DOHH2 (cell line): ENCODE results near the gene CDC5L.

Source experiments
- H3F3A ChIP-seq: fragments of 200-600 bp; sonication (generic), shearing (Covaris generic); 2 replicates; pipeline ENCODE4 v1.6.0; 2016; ENCODE audit warnings: antibody characterized with exemption, mild to moderate bottlenecking; ENCODE audit not compliant: control insufficient read depth, insufficient read depth
- H3K27ac ChIP-seq: fragments of 200-600 bp; sonication (generic); 2 replicates; pipeline ENCODE4 v1.5.1; 2014; ENCODE audit warnings: low read depth, mild to moderate bottlenecking, low read length, moderate library complexity
- H3K27me3 ChIP-seq: fragments of 200-600 bp; sonication (generic); 2 replicates; pipeline ENCODE4 v1.6.1; 2014; ENCODE audit warnings: mild to moderate bottlenecking, low read length, mixed read lengths; ENCODE audit not compliant: control insufficient read depth
- H3K36me3 ChIP-seq: fragments of 200-600 bp; sonication (generic); 2 replicates; pipeline ENCODE4 v1.6.1; 2014; ENCODE audit warnings: mild to moderate bottlenecking, low read length, moderate library complexity, mixed read lengths; ENCODE audit not compliant: control insufficient read depth
- H3K4me1 ChIP-seq: fragments of 200-600 bp; sonication (generic); 2 replicates; pipeline ENCODE4 v1.6.1; 2014; ENCODE audit warnings: mild to moderate bottlenecking, low read length, mixed read lengths; ENCODE audit not compliant: control insufficient read depth
- H3K4me2 ChIP-seq: fragments of 200-600 bp; sonication (generic); 2 replicates; pipeline ENCODE4 v1.6.0; 2014; ENCODE audit warnings: mild to moderate bottlenecking, low read length, moderate library complexity
- H3K4me3 ChIP-seq: fragments of 200-600 bp; sonication (generic); 2 replicates; pipeline ENCODE4 v1.5.1; 2014; ENCODE audit warnings: mild to moderate bottlenecking, low read length, mixed read lengths
- H3K79me2 ChIP-seq: fragments of 200-600 bp; sonication (generic); 2 replicates; pipeline ENCODE4 v1.6.1; 2014; ENCODE audit warnings: mild to moderate bottlenecking, low read length, mixed read lengths; ENCODE audit not compliant: control insufficient read depth
- H3K9me2 ChIP-seq: fragments of 200-600 bp; sonication (generic); replicated peaks from 2 replicates; pipeline ENCODE4 v1.6.1; 2014; ENCODE audit warnings: mild to moderate bottlenecking, low read length, mixed read lengths; ENCODE audit not compliant: control insufficient read depth
- H3K9me3 ChIP-seq: fragments of 200-600 bp; sonication (generic); 2 replicates; pipeline ENCODE4 v1.6.1; 2014; ENCODE audit warnings: antibody characterized with exemption, low read length, mixed read lengths; ENCODE audit not compliant: control insufficient read depth, insufficient read depth
- H4K20me1 ChIP-seq: fragments of 200-600 bp; sonication (generic); 2 replicates; pipeline ENCODE4 v1.6.0; 2014; ENCODE audit warnings: low read depth, mild to moderate bottlenecking, antibody characterized with exemption, low read length, moderate library complexity; ENCODE audit not compliant: control insufficient read depth, insufficient read depth
- CTCF ChIP-seq: fragments of 200-600 bp; sonication (generic); IDR thresholded peaks from one replicate; pipeline ENCODE4 v1.5.1; 2014; ENCODE audit warnings: antibody characterized with exemption, mild to moderate bottlenecking, low read depth, low read length; ENCODE audit not compliant: poor library complexity, severe bottlenecking
- EZH2phosphoT487 ChIP-seq: fragments of 200-600 bp; sonication (generic); IDR thresholded peaks from 2 replicates; pipeline ENCODE4 v1.6.1; 2017; ENCODE audit warnings: borderline replicate concordance, mild to moderate bottlenecking, antibody characterized with exemption, low read length, moderate library complexity, mixed read lengths

Gene CDC5L

GRCh38 chr6:44475779-44476434 lies 88.4 kb downstream of the CDC5L start:
- H3K36me3 ChIP-seq: no peaks in the 10 kb centered on the region
- no peaks in the 10 kb centered on the region for H3K9me3 ChIP-seq
- H3K27ac ChIP-seq: no peak overlapping the region
- TF ChIP-seq EZH2phosphoT487 (no peak), CTCF (peak; percentile 90)
- H3K4me2 ChIP-seq: no peak overlapping the region; the same call in 1 of the 2 replicates
- H3F3A ChIP-seq: no peaks in the 10 kb centered on the region
- no peaks in the 10 kb centered on the region for H3K79me2 ChIP-seq
- H3K4me1 ChIP-seq: no peaks in the 10 kb centered on the region
- H4K20me1 ChIP-seq: no peaks in the 10 kb centered on the region
- H3K27me3 ChIP-seq: peaks cover 10% of the 10 kb centered on the region; the same call in 1 of the 2 replicates
- no peaks in the 10 kb centered on the region for H3K9me2 ChIP-seq
- H3K4me3 ChIP-seq: no peak overlapping the region

GRCh38 chr6:44476849-44477248 lies 89.3 kb downstream of the CDC5L start:
- no peaks in the 10 kb centered on the region for H3K9me3 ChIP-seq
- no peak overlapping the region for H3K27ac ChIP-seq
- H3K4me3 ChIP-seq: no peak overlapping the region
- H3K36me3 ChIP-seq: no peaks in the 10 kb centered on the region
- H4K20me1 ChIP-seq: no peaks in the 10 kb centered on the region
- no peak for TF ChIP-seq CTCF
- no peak for TF ChIP-seq EZH2phosphoT487
- H3K27me3 ChIP-seq: peaks cover 9% of the 10 kb centered on the region; the same call in 1 of the 2 replicates
- H3K9me2 ChIP-seq: no peaks in the 10 kb centered on the region
- no peak overlapping the region for H3K4me2 ChIP-seq
- H3F3A ChIP-seq: no peaks in the 10 kb centered on the region
- no peaks in the 10 kb centered on the region for H3K79me2 ChIP-seq
- H3K4me1 ChIP-seq: no peaks in the 10 kb centered on the region

- H4K20me1 ChIP-seq: no peaks in the 10 kb centered on the region
- H3K4me1 ChIP-seq: no peaks in the 10 kb centered on the region
- no peaks in the 10 kb centered on the region for H3K79me2 ChIP-seq
- peaks cover 9% of the 10 kb centered on the region; the same call in 1 of the 2 replicates for H3K27me3 ChIP-seq
- H3K9me2 ChIP-seq: no peaks in the 10 kb centered on the region
- H3F3A ChIP-seq: no peaks in the 10 kb centered on the region
- H3K9me3 ChIP-seq: no peaks in the 10 kb centered on the region
- H3K4me3 ChIP-seq: no peak overlapping the region
- no peaks in the 10 kb centered on the region for H3K36me3 ChIP-seq
- no peak overlapping the region for H3K27ac ChIP-seq
- TF ChIP-seq EZH2phosphoT487: no peak
- no peak for TF ChIP-seq CTCF
- no peak overlapping the region for H3K4me2 ChIP-seq
Measured at GRCh38 chr6:44477293-44477894, 89.9 kb downstream of the CDC5L start.
